H9 (cell line): ENCODE data around the gene PGA3. TPM values are rescaled to one million over a fixed set of nuclear protein-coding genes. Genes with fewer than 3 reads are reported as not detected.

Source experiments
- DNase-seq: peaks from one replicate; pipeline ENCODE4 v3.0.0-alpha.2; 2017
- H2AFZ ChIP-seq: one replicate; pipeline ENCODE4 v1.6.1; 2013; ENCODE audit warnings: mild to moderate bottlenecking, low read length, control low read depth, moderate library complexity
- H2AK5ac ChIP-seq: 2 replicates; pipeline ENCODE4 v1.6.1; 2013; ENCODE audit warnings: low read length, control low read depth, mixed read lengths; ENCODE audit not compliant: insufficient read length
- H2BK120ac ChIP-seq: one replicate; pipeline ENCODE4 v1.6.1; 2013; ENCODE audit warnings: low read depth, mild to moderate bottlenecking, low read length, control low read depth, inconsistent platforms; ENCODE audit not compliant: poor library complexity, severe bottlenecking
- H2BK12ac ChIP-seq: 2 replicates; pipeline ENCODE4 v1.6.1; 2013; ENCODE audit warnings: low read length, control low read depth, mixed read lengths, low read depth; ENCODE audit not compliant: insufficient read length
- H2BK15ac ChIP-seq: 2 replicates; pipeline ENCODE4 v1.6.1; 2013; ENCODE audit warnings: low read depth, low read length, control low read depth
- H2BK20ac ChIP-seq: one replicate; pipeline ENCODE4 v1.6.1; 2013; ENCODE audit warnings: low read depth, mild to moderate bottlenecking, low read length, control low read depth, inconsistent platforms; ENCODE audit not compliant: poor library complexity, severe bottlenecking
- H2BK5ac ChIP-seq: 2 replicates; pipeline ENCODE4 v1.6.1; 2013; ENCODE audit warnings: low read length, control low read depth, mixed read lengths; ENCODE audit not compliant: insufficient read length
- H3K14ac ChIP-seq: 2 replicates; pipeline ENCODE4 v1.6.1; 2013; ENCODE audit warnings: low read length, control low read depth; ENCODE audit not compliant: insufficient read depth
- H3K18ac ChIP-seq: 2 replicates; pipeline ENCODE4 v1.6.1; 2013; ENCODE audit warnings: low read depth, mild to moderate bottlenecking, mixed read lengths, low read length, control low read depth; ENCODE audit not compliant: insufficient read length
- H3K23ac ChIP-seq: 2 replicates; pipeline ENCODE4 v1.6.1; 2013; ENCODE audit warnings: low read length, control low read depth, mixed read lengths, low read depth; ENCODE audit not compliant: insufficient read length
- H3K23me2 ChIP-seq: 2 replicates; pipeline ENCODE4 v1.6.1; 2013; ENCODE audit warnings: low read depth, mild to moderate bottlenecking, mixed read lengths, low read length, control low read depth; ENCODE audit not compliant: insufficient read length, poor library complexity, severe bottlenecking
- H3K27ac ChIP-seq: 2 replicates; pipeline ENCODE4 v1.5.1; 2013; ENCODE audit warnings: low read length, control low read depth, mixed read lengths, low read depth; ENCODE audit not compliant: insufficient read length
- H3K27me3 ChIP-seq: 2 replicates; pipeline ENCODE4 v1.6.1; 2013; ENCODE audit warnings: low read length, control low read depth, inconsistent platforms; ENCODE audit not compliant: insufficient read depth
- H3K4ac ChIP-seq: 2 replicates; pipeline ENCODE4 v1.6.1; 2013; ENCODE audit warnings: low read depth, mild to moderate bottlenecking, control low read depth, inconsistent platforms, low read length, moderate library complexity
- H3K4me1 ChIP-seq: 2 replicates; pipeline ENCODE4 v1.6.1; 2013; ENCODE audit warnings: low read length, control low read depth, inconsistent platforms; ENCODE audit not compliant: insufficient read depth
- H3K4me2 ChIP-seq: 2 replicates; pipeline ENCODE4 v1.6.1; 2013; ENCODE audit warnings: low read length, control low read depth, mixed read lengths; ENCODE audit not compliant: insufficient read length, insufficient read depth
- H3K56ac ChIP-seq: 2 replicates; pipeline ENCODE4 v1.6.1; 2013; ENCODE audit warnings: low read depth, mild to moderate bottlenecking, mixed read lengths, low read length, control low read depth; ENCODE audit not compliant: insufficient read length
- H3K79me1 ChIP-seq: 2 replicates; pipeline ENCODE4 v1.6.1; 2013; ENCODE audit warnings: low read depth, mild to moderate bottlenecking, moderate library complexity, low read length, control low read depth, inconsistent platforms; ENCODE audit not compliant: insufficient read depth, poor library complexity, severe bottlenecking
- H3K79me2 ChIP-seq: 2 replicates; pipeline ENCODE4 v1.6.1; 2013; ENCODE audit warnings: low read length, control low read depth, inconsistent platforms; ENCODE audit not compliant: insufficient read depth
- H3K9ac ChIP-seq: 2 replicates; pipeline ENCODE4 v1.6.1; 2013; ENCODE audit warnings: low read length, control low read depth, mixed read lengths; ENCODE audit not compliant: insufficient read length; ENCODE audit errors: extremely low read depth
- H3K9me3 ChIP-seq: one replicate; pipeline ENCODE4 v1.6.1; 2013; ENCODE audit warnings: low read depth, low read length, inconsistent platforms; ENCODE audit not compliant: control insufficient read depth
- H3T11ph ChIP-seq: one replicate; pipeline ENCODE4 v1.6.1; 2013; ENCODE audit warnings: mild to moderate bottlenecking, low read length, control low read depth, inconsistent platforms
- H4K20me1 ChIP-seq: one replicate; pipeline ENCODE4 v1.6.1; 2013; ENCODE audit not compliant: control insufficient read depth, insufficient read length, insufficient read depth
- H4K5ac ChIP-seq: 2 replicates; pipeline ENCODE4 v1.6.1; 2013; ENCODE audit warnings: low read depth, mild to moderate bottlenecking, mixed read lengths, low read length, control low read depth; ENCODE audit not compliant: insufficient read length
- H4K8ac ChIP-seq: replicated peaks from 2 replicates; pipeline ENCODE4 v1.6.1; 2013; ENCODE audit warnings: low read length, control low read depth, mixed read lengths, low read depth; ENCODE audit not compliant: insufficient read length
- H4K91ac ChIP-seq: 2 replicates; pipeline ENCODE4 v1.6.1; 2013; ENCODE audit warnings: low read depth, mild to moderate bottlenecking, moderate library complexity, mixed read lengths, low read length, control low read depth; ENCODE audit not compliant: insufficient read length
- H3K27ac Mint-ChIP-seq, 3 experiments: 2 replicates in 2 of 3; 3 replicates in 1 of 3; pipeline ENCODE4 v1.8.0; 2020 to 2021; ENCODE audit warnings: mixed read lengths in 3 of 3, mild to moderate bottlenecking in 1 of 3, moderate library complexity in 1 of 3
- H3K27me3 Mint-ChIP-seq: 2 replicates; pipeline ENCODE4 v1.8.0; 2021; ENCODE audit warnings: low read depth, mild to moderate bottlenecking, moderate library complexity, mixed read lengths
- H3K36me3 Mint-ChIP-seq, 3 experiments: 2 replicates in 2 of 3; 3 replicates in 1 of 3; pipeline ENCODE4 v1.8.0; 2020 to 2021; ENCODE audit warnings: low read depth in 3 of 3, mixed read lengths in 3 of 3; ENCODE audit not compliant: insufficient read depth in 1 of 3
- H3K4me1 Mint-ChIP-seq, 2 experiments: 2 replicates each; pipeline ENCODE4 v1.8.0; 2020; ENCODE audit warnings: mixed read lengths in 2 of 2
- H3K4me3 Mint-ChIP-seq, 2 experiments: 2 replicates in 1 of 2; 3 replicates in 1 of 2; pipeline ENCODE4 v1.8.0; 2020 to 2021; ENCODE audit warnings: mild to moderate bottlenecking in 2 of 2, mixed read lengths in 2 of 2, moderate library complexity in 1 of 2
- H3K9me3 Mint-ChIP-seq, 2 experiments: 2 replicates in 1 of 2; 3 replicates in 1 of 2; pipeline ENCODE4 v1.8.0; 2020; ENCODE audit warnings: mild to moderate bottlenecking in 2 of 2, mixed read lengths in 2 of 2, moderate library complexity in 1 of 2
- CTCF ChIP-seq: fragments of 200-600 bp; sonication (generic); conservative IDR thresholded peaks from 3 replicates; pipeline ENCODE4 v1.8.0; 2021; ENCODE audit warnings: antibody characterized with exemption, mild to moderate bottlenecking
- WGBS: extraction: QIAGEN DNeasy Blood & Tissue Kit; methylation state at CpG from one replicate; pipeline ENCODE4 v1.1.7; 2013; ENCODE audit warnings: missing lambda C conversion rate, low lambda C conversion rate, mixed read lengths; ENCODE audit not compliant: insufficient read length; ENCODE audit errors: extremely low coverage; 5-methylcytosine and 5-hydroxymethylcytosine counted together
- total RNA-seq: library from RNA; stranded (reverse); gene quantifications from 2 replicates; pipeline ENCODE4 v1.2.1, GENCODE V29; 2021

PGA3 gene
- total RNA-seq, 1 experiment from 2014 or later, result not detected

GRCh38 chr11:61187505-61188130 is 15.7 kb upstream of the PGA3 start:
- Mint-ChIP-seq H3K4me3 (no peak overlapping the region), H3K27ac (no peak overlapping the region), H3K27me3 (peaks cover 2% of the 10 kb centered on the region; the same call in 1 of the 2 replicates), H3K36me3 (no peaks in the 10 kb centered on the region), H3K9me3 (peaks cover 2 to 5% of the 10 kb centered on the region in 2 experiments; a peak in 3 of 5 replicates), H3K4me1 (no peaks in the 10 kb centered on the region)
- Histone ChIP-seq H3K27me3 (no peaks in the 10 kb centered on the region), H2BK15ac (no peak overlapping the region), H4K8ac (no peak overlapping the region), H3K4me2 (no peak overlapping the region), H3K9me3 (no peaks in the 10 kb centered on the region), H2BK5ac (no peak overlapping the region), H3K9ac (no peak overlapping the region), H4K5ac (no peak overlapping the region), H2AK5ac (no peak overlapping the region), H3K79me2 (no peaks in the 10 kb centered on the region), H2BK120ac (no peak overlapping the region), H3K18ac (no peak overlapping the region), H2AFZ (no peak overlapping the region), H2BK12ac (no peak overlapping the region), H3K27ac (no peak overlapping the region), H3K4me1 (no peaks in the 10 kb centered on the region), H4K91ac (no peak overlapping the region), H3T11ph (no peak overlapping the region), H3K23ac (no peak overlapping the region), H3K56ac (no peak overlapping the region), H3K79me1 (no peaks in the 10 kb centered on the region), H4K20me1 (no peaks in the 10 kb centered on the region), H2BK20ac (no peak overlapping the region), H3K4ac (no peak overlapping the region), H3K14ac (no peak overlapping the region), H3K23me2 (no peaks in the 10 kb centered on the region)
- no CpG with 5 or more reads among the region's 11 CpGs for WGBS
- DNase-seq, result peak; percentile 77
- TF ChIP-seq CTCF, result peak; percentile 96
